SHP77 (cell line): ENCODE data around the gene SUPT4H1.

ENCODE experiments used
- DNase-seq, 2 experiments: peaks; one replicate each; lab custom pipeline; 2025; lab: John Stamatoyannopoulos, UW

SUPT4H1 gene

GRCh38 chr17:58380207-58381123 lies 28.5 kb upstream of the SUPT4H1 start:
- DNase-seq, result no peak

- no peak for DNase-seq
These were observed 27.5 kb upstream of the SUPT4H1 start for GRCh38 chr17:58379511-58379824.

GRCh38 chr17:58378733-58379510 lies 26.9 kb upstream of the SUPT4H1 start:
- no peak for DNase-seq

DNA sequence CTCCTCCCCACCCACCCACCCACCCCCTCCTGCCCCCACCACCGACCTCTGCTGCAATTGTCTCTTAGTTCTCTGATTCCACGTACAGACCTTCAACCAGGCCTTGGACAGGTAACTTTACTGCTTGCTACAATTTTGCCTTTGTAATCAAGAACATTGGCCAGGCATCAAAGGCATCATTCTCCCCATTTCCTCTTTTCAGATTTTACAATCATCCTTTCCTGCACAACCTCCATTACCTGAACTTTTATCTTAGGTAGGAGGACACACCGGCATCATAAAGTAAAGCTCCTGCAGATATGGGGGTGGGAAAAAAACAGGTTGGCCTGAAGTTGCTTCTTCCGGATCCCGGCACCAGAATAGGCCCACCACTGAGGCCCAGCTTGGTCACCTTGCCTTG lies 25.7 kb upstream of the SUPT4H1 start:
- DNase-seq, result no peak

- no peak for DNase-seq
These were observed 25.1 kb upstream of the SUPT4H1 start for GRCh38 chr17:58377093-58377601.

- no peak for DNase-seq
These were observed 24.5 kb upstream of the SUPT4H1 start for GRCh38 chr17:58376472-58377000.

GRCh38 chr17:58375811-58376210 lies 23.8 kb upstream of the SUPT4H1 start:
- DNase-seq, result no peak

DNA sequence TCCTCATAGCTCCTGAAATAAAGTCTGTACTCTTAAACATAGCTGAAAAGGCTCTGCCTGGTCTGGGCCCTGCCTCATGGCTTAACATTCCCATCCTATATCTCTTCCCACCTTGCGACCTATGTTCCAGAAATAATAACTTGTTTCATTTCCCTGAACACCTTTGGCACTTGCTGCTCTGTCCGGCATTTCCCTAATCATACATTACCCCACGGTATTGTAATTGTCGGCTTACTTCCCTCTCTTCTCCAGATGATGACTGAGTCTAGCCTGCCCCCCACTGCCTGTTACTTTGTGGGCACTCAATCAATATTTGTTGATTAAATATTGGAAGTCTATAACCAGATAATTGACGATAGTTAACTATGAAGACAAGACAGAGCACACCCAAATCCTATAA lies 23.3 kb upstream of the SUPT4H1 start:
- DNase-seq, result no peak

GRCh38 chr17:58373923-58374322 lies 21.9 kb upstream of the SUPT4H1 start:
- no peak for DNase-seq

DNA sequence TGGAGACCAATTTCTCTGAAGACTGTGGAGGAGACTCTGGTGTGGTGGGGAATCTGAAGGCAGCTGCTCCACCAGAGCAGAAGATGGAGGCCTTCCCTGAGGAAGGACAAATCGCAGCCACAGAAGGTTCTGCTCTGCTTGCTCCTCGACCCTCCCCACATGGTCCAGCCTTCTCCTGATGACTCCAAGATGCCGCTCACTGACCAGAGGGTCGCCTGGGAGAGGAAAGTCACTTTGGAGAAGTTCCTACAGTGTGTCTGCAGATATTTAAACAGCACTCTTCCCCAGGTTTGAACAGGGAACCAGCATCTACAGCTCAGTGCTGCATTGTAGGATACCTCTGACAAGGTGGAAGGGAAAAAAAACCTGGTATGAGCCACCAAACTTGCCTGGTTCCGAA lies 21.0 kb upstream of the SUPT4H1 start:
- no peak for DNase-seq

DNA sequence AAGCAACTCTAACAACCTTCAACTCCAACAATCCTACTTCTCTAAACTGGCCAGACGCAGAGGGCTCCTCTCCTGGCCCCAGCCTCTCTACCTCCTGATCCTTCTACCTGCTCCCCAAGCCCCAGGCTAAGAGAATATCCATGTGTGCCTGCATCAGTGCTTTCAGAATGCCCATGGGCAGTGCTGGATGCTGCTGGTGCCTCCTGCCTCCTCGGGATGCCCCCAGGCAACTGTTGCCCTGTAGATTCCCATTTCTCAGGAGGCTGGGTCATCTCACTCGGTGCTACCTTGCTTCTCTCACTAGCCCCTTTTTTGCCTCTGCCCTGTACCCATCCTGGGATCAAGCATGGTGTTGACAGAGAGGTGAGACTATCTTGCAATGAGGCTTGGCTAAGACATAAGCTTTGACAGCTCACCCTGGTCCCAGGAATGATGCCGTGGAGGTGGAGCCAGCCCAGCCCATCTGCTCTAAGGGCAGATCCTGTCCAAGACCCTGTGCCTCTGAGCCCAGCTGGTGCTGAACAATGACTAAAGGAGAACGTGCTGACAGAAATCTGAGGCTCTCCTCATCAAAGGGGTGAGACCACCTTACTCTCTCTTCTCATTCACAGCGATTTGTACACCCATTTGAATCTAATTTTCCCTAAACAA lies 19.4 kb upstream of the SUPT4H1 start:
- DNase-seq, result no peak

- no peak for DNase-seq
These were observed 18.7 kb upstream of the SUPT4H1 start for GRCh38 chr17:58370716-58371115.

DNA sequence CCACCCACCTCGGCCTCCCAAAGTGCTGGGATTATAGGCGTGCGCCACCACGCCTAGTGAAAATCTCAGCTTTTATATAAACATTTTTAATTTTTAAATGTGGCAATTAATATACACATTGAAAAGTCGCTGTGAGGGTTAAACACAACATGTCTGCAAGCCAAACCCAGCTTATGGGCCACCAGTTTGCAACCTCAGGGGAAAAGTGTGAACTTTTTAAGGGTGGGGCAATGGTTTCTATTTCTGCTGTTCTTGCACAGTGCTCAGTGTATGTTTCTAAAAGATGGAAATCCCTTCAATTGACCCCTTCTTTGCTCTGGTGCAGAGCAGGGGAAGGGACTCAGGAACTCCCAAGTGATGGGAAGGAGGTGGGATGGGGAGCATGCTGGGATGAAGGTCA lies 18.3 kb upstream of the SUPT4H1 start:
- DNase-seq, result no peak

- DNase-seq, result no peak
These were observed 17.4 kb upstream of the SUPT4H1 start for GRCh38 chr17:58369214-58370031.

- no peak for DNase-seq
These were observed 16.8 kb upstream of the SUPT4H1 start for GRCh38 chr17:58368860-58369213.

DNA sequence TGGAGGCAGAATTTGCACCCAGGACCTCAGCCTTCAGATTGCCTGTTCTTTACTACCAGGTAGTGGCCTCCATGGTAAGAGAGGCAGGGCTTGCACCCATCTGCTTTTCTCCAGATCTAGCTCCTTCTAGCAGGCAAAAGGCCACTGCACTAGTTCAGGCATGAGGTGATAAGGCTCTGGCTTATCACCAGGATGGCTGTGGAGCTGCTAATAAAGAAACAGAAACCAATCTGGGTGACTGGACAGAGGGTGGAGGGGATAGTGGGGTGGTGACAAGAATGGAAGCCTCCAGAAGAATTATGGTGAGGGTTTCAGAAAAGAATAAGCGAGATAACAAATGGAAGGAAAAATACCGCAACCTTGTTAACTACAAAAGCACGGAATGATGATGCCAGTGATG lies 15.5 kb upstream of the SUPT4H1 start:
- no peak for DNase-seq

- DNase-seq, result no peak
These were observed 14.1 kb upstream of the SUPT4H1 start for GRCh38 chr17:58365980-58366595.

- DNase-seq, result no peak
These were observed 13.4 kb upstream of the SUPT4H1 start for GRCh38 chr17:58365185-58365979.

GRCh38 chr17:58364270-58364942 lies 12.4 kb upstream of the SUPT4H1 start:
- DNase-seq, result no peak
